GM19467 (cell line): Measurements from ENCODE around the gene SRPK3.
"Not testable (repeated sequence)": the region's sequence is repeated elsewhere in the genome, so short reads cannot be mapped to it uniquely, and the experiment has no call there.

ENCODE experiments used
- ATAC-seq: cut with Tn5 transposase; IDR thresholded peaks from one replicate; pipeline ENCODE4 v1.9.1; 2021; ENCODE audit warnings: mild to moderate bottlenecking, moderate library complexity; ENCODE audit not compliant: unreplicated experiment

Gene SRPK3

GRCh38 chrX:153746359-153746758, 34.5 kb upstream of the SRPK3 start:
- ATAC-seq: no peak

- ATAC-seq: not testable (repeated sequence)
Measured at GRCh38 chrX:153746991-153747390, 33.9 kb upstream of the SRPK3 start.

- not testable (repeated sequence) for ATAC-seq
Measured at GRCh38 chrX:153749017-153749416, 31.8 kb upstream of the SRPK3 start.

GRCh38 chrX:153750127-153750774, 30.6 kb upstream of the SRPK3 start:
- ATAC-seq: no peak

- no peak for ATAC-seq
Measured at GRCh38 chrX:153755136-153755535, 25.7 kb upstream of the SRPK3 start.

- ATAC-seq: no peak
Measured at GRCh38 chrX:153761863-153762262, 19.0 kb upstream of the SRPK3 start.

GRCh38 chrX:153762626-153763173, 18.1 kb upstream of the SRPK3 start:
- no peak for ATAC-seq

GRCh38 chrX:153763298-153763932, 17.4 kb upstream of the SRPK3 start:
- ATAC-seq: no peak

GRCh38 chrX:153763989-153764755, 16.7 kb upstream of the SRPK3 start, which contains the start of gene PLXNB3:
Gene PLXNB3 (plus strand): TSS chrX:153764249. CDS start chrX:153765536, 1,287 bp downstream.
- peak; percentile 52 for ATAC-seq

- ATAC-seq: no peak
Measured at GRCh38 chrX:153764786-153765137, 16.1 kb upstream of the SRPK3 start.

GRCh38 chrX:153765138-153766079, 15.4 kb upstream of the SRPK3 start:
- ATAC-seq: no peak

GRCh38 chrX:153766098-153766817, 14.6 kb upstream of the SRPK3 start:
- ATAC-seq: no peak

- ATAC-seq: no peak
Measured at GRCh38 chrX:153766871-153767673, 13.8 kb upstream of the SRPK3 start.

GRCh38 chrX:153767674-153768055, 13.2 kb upstream of the SRPK3 start:
- no peak for ATAC-seq

GRCh38 chrX:153768311-153769157, 12.3 kb upstream of the SRPK3 start:
- no peak for ATAC-seq

- no peak for ATAC-seq
Measured at GRCh38 chrX:153769158-153769864, 11.5 kb upstream of the SRPK3 start.

- ATAC-seq: no peak
Measured at GRCh38 chrX:153769865-153770600, 10.8 kb upstream of the SRPK3 start.
